Heart right ventricle (tissue), 16 donors: Measurements from ENCODE around the gene AGPAT1. TPM values are rescaled to one million over a fixed set of nuclear protein-coding genes. Genes with fewer than 3 reads are reported as not detected.

Experiments used
- ATAC-seq, 8 donors: fragments of 200-7000 bp; cut with Tn5 transposase; one replicate each; pipeline ENCODE4 v1.9.1; 2020; ENCODE audit warnings: mild to moderate bottlenecking in 8 of 8, moderate library complexity in 8 of 8, moderate number of reproducible peaks in 1 of 8
- DNase-seq, 2 donors: peaks; one replicate each; pipeline ENCODE4 v3.0.0-alpha.2; 2020
- H3K27ac ChIP-seq, 10 donors: fragments of 200-600 bp; sonication (generic) in 2 of 10; one replicate each; pipeline versions ENCODE4 v1.5.0 to v1.8.0; 2020 to 2022; ENCODE audit warnings: mild to moderate bottlenecking in 3 of 10
- H3K27me3 ChIP-seq, 7 donors: fragments of 200-600 bp; one replicate each; pipeline ENCODE4 v1.8.0; 2021 to 2022; ENCODE audit warnings: mild to moderate bottlenecking in 2 of 7
- H3K36me3 ChIP-seq, 9 donors: fragments of 200-600 bp; sonication (generic) in 1 of 9; one replicate each; pipeline versions ENCODE4 v1.5.0 to v1.8.0; 2020 to 2022; ENCODE audit warnings: mild to moderate bottlenecking in 2 of 9
- H3K4me1 ChIP-seq, 9 donors: fragments of 200-600 bp; sonication (generic) in 1 of 9; one replicate each; pipeline versions ENCODE4 v1.5.0 to v1.8.0; 2020 to 2022; ENCODE audit warnings: mild to moderate bottlenecking in 4 of 9
- H3K4me3 ChIP-seq, 10 donors: fragments of 200-600 bp; sonication (generic) in 2 of 10; one replicate each; pipeline versions ENCODE4 v1.5.0 to v1.8.0; 2020 to 2022; ENCODE audit warnings: mild to moderate bottlenecking in 7 of 10, moderate library complexity in 2 of 10
- H3K9me3 ChIP-seq, 11 donors: fragments of 200-600 bp in 10 of 11; sonication (generic) in 2 of 11; one replicate each; pipeline versions ENCODE4 v1.5.0 to v1.8.0; 2013 to 2022; ENCODE audit warnings: mild to moderate bottlenecking in 2 of 11, control low read depth in 1 of 11, moderate library complexity in 1 of 11
- WGBS, 2 donors: extraction: QIAGEN DNeasy Blood & Tissue Kit; methylation state at CpG; one replicate each; pipeline ENCODE4 v1.1.7; 2013; ENCODE audit warnings: inconsistent platforms in 1 of 2; 5-methylcytosine and 5-hydroxymethylcytosine counted together
- intact Hi-C, 10 donors: fragments of 100-400 bp; cut with DNase I; formaldehyde crosslinking; loops; one replicate each; pipeline versions ENCODE4 v1.11.1 to v1.14.2; 2022
- polyA plus RNA-seq, 2 donors: library from polyadenylated mRNA; stranded (reverse); fragments of 200-250 nt; gene quantifications; one replicate each; pipeline ENCODE4 v1.2.3, GENCODE V29; 2013
- total RNA-seq, 10 donors: library from RNA; stranded (reverse); fragmentation: NEBNext Ultra II Directional in 3 of 10; extraction: Animal tissue kit (Norgen Biotek cat#: 25700) in 3 of 10; gene quantifications; one replicate each; pipeline versions ENCODE4 v1.2.1 to v1.2.4, GENCODE V29; 2021 to 2023
- TF ChIP-seq, protein P1 (sequence below), 9 donors: fragments of 200-600 bp; sonication (generic) in 2 of 9; IDR thresholded peaks; one replicate each; pipeline versions ENCODE4 v1.5.0 to v1.8.0; 2021 to 2022; ENCODE audit warnings: antibody characterized with exemption in 9 of 9, mild to moderate bottlenecking in 5 of 9, moderate library complexity in 1 of 9
- donor health status: Arrhythmogenic right ventricular cardiomyopathy.
- donor health status: ischemic (EF 13 %, LVEDD 7.1; RV severe dilation, severe dysfunction).
- donor health status: healthy with polysubstance abuse.
- donor health status: DM: no; HTN: yes; CAD: no.
- donor health status: DM: no; HTN: no; CAD: no.
- donor health status: ischemic (EF 25% LVEDD 6.9; RV normal size, moderate dysfunction).
- donor health status: ischemic (EF 25% LVEDD 5.7; RV mildly dilated, moderate dysfunction).
- donor health status: healthy.
- donor health status: DM: yes; HTN: yes; CAD: no.
- donor health status: Ischemic cardiomyopathy.
- donor health status: ischemic (EF 35%, LVEDD 5.7; RV mildly dilated, moderate dysfunction).
- donor health status: nonischemic (EF 11% LVEDD 7.7; RV severe dilation, severe dysfunction).
- donor health status: DM: yes; HTN: yes; CAD: no.
- donor health status: PGD.
- donor health status: ischemic (EF 29% LVEDD 5.4; RV normal size, mild dysfunction).
- donor health status: nonischemic (EF 23%, LVEDD 6.1; RV moderate dilation, normal function).

Gene AGPAT1
- total and polyA plus RNA-seq, 12 donors, result 39.0 to 63.1 (median 49.1) TPM

DNA sequence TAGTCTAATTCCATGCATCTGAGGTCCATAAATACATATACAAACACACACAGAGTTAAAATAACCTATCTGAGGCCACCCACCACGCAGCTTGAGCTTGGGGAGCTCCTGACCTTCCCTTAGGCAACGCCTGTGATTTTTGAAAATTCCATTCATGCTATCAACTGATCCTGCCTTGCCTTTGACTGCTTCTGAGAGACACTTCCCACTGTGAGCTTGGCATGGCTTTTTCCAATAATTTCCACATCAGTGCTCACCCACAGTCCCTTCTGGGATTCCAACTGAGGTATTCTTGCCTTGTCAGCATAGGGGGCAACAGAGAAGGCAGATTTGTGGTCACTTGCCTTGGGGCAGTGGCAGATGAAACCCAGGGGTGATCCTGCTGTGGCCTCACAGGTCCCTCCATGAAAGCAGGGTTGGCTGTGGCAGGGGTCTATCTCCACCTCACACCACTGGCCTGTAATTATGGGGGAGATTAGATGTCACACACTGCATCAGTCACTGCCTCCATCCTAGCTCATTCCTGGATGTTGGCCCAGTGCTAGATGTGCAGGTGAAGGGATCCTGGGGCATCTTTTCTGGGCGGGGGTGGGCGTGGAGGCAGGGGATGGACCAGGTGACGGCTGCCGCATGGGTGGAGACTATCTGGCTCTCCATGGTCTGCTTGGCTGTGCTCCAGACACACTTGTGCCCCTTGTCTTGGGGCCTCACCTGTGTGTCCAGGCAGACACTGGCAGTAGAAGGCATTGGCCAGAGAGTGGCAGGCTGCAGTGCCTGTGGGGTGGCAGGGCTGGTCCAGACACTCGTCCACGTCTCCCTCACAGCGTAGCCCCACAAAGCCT lies 27.8 kb upstream of the AGPAT1 start:
- Histone ChIP-seq H3K9me3 (no peaks in the 10 kb centered on the region), H3K36me3 (peaks cover 0 to 97% (median 5%) of the 10 kb centered on the region in 9 donors)

DNA sequence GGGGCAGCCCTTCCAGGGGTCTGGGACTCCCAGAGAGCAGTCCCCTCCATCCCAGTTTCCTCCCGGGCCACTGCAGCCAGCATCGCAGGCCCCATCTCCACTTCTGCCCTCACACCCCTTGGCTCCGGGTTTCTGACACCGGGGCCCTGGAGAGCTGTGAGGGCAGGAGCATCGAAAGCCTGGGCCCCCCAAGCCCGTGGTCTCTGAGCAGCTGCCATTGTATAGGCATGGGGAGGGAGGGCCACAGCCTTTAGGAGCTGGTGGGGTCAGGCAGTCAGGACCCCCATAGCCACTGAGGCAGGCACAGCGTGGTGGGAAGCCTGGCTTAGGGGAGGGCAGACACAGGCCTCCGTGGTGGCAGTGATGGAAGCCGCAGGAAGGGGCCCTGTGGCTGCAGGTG lies 26.3 kb upstream of the AGPAT1 start:
- no peaks in the 10 kb centered on the region for H3K9me3 ChIP-seq
- no peak for DNase-seq
- TF ChIP-seq, protein P1, sequence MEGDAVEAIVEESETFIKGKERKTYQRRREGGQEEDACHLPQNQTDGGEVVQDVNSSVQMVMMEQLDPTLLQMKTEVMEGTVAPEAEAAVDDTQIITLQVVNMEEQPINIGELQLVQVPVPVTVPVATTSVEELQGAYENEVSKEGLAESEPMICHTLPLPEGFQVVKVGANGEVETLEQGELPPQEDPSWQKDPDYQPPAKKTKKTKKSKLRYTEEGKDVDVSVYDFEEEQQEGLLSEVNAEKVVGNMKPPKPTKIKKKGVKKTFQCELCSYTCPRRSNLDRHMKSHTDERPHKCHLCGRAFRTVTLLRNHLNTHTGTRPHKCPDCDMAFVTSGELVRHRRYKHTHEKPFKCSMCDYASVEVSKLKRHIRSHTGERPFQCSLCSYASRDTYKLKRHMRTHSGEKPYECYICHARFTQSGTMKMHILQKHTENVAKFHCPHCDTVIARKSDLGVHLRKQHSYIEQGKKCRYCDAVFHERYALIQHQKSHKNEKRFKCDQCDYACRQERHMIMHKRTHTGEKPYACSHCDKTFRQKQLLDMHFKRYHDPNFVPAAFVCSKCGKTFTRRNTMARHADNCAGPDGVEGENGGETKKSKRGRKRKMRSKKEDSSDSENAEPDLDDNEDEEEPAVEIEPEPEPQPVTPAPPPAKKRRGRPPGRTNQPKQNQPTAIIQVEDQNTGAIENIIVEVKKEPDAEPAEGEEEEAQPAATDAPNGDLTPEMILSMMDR (IDR thresholded peaks at IDR 0.05), result no peak
- intact Hi-C loops, result no loop called here
- peaks cover 0 to 94% (median 5%) of the 10 kb centered on the region in 9 donors for H3K36me3 ChIP-seq
- H3K27ac ChIP-seq, result no peak overlapping the region
- H3K4me3 ChIP-seq, result no peak overlapping the region
- H3K27me3 ChIP-seq, result peaks cover 0 to 10% (median 0%) of the 10 kb centered on the region in 7 donors
- WGBS, 2 donors, result 88 to 89% methylated on average over 9 of the region's 9 CpGs
- no peak for ATAC-seq
- peaks cover 2 to 17% (median 6%) of the 10 kb centered on the region in 9 donors for H3K4me1 ChIP-seq

More for the DNA sequence above, 27.8 kb upstream of the AGPAT1 start:
- Histone ChIP-seq H3K27ac (no peak overlapping the region), H3K4me1 (peaks cover 0 to 9% (median 0%) of the 10 kb centered on the region in 9 donors), H3K27me3 (peaks cover 0 to 10% (median 0%) of the 10 kb centered on the region in 7 donors), H3K4me3 (no peak overlapping the region)
- intact Hi-C loops, result no loop called here
- DNase-seq (no peak), ATAC-seq (no peak)
- TF ChIP-seq, protein P1 (IDR thresholded peaks at IDR 0.05), result no peak
- WGBS, 2 donors, result 83 to 86% methylated on average over 9 of the region's 9 CpGs

DNA sequence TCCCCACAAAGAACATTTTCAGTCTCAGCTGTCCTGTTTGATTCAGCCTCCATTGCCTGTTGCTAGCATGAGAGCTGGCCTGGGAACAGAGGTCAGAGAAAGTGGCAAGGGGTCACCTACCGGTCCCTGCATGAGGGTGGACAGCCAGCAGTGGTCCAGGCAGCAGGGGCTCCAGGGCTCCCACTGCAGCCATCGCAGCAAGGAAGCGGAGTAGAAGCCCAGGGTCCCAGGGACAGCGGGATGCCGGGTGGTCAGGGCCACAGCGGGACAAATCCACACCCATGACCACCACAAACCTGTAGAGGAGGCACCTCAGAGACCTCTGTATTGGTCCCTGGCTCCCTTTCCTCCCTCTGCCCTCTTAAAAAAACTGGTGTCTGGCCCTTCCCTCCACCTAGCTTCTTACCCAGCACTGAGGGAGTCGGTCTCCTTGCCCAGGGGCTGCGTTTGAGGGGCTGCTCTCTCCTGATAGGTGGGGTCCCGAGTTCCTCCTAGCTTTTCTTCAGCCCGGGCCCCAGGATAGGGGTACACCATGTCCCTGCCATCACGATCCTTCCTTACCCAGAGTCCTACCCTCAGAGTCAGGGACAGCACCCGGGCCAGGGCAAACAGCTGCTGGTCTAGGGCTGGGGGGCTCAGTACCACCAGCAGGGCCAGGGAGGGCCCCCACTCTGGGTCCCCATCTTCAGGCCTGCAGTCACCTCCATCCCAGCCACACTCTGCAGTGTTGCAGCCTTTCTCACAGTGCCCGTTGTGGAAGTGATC lies 25.0 kb upstream of the AGPAT1 start:
- Histone ChIP-seq H3K36me3 (peaks cover 0 to 87% (median 5%) of the 10 kb centered on the region in 9 donors), H3K4me3 (no peak overlapping the region), H3K27me3 (peaks cover 0 to 10% (median 0%) of the 10 kb centered on the region in 7 donors), H3K27ac (no peak overlapping the region), H3K4me1 (peaks cover 6 to 29% (median 14%) of the 10 kb centered on the region in 9 donors), H3K9me3 (no peaks in the 10 kb centered on the region)
- DNase-seq (no peak), ATAC-seq (no peak)
- WGBS, 2 donors, result 91% methylated on average over 13 of the region's 13 CpGs
- TF ChIP-seq, protein P1 (IDR thresholded peaks at IDR 0.05), result no peak
- intact Hi-C loops, result no loop called here

DNA sequence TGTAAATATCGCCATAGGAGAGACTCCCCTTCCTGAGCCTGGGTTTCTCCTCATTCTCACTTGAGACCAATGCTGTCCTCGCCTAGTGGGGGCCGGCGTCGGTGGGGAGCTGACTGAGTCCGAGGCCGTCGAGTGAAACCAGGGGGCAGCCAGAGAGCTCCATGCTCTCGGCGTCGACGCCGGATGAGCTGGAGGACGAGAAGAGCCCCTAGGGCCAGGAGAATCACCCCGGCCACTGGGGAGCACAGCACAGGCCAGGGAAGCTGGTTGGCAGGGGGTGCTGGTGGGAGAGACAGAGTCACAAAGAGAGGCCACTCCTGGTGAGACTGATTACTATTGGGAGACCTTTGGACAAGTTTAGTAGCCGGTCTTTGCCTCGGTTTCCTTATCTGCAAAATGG lies 23.0 kb upstream of the AGPAT1 start:
- Histone ChIP-seq H3K4me3 (no peak overlapping the region), H3K4me1 (peaks cover 6 to 41% (median 26%) of the 10 kb centered on the region in 9 donors), H3K27me3 (peaks cover 0 to 10% (median 0%) of the 10 kb centered on the region in 7 donors), H3K9me3 (no peaks in the 10 kb centered on the region), H3K36me3 (peaks cover 0 to 77% (median 5%) of the 10 kb centered on the region in 9 donors), H3K27ac (peak overlapping the region in 5 of 10 donors; percentile 98 to 100 (median 100))
- ATAC-seq, result no peak
- WGBS, 2 donors, result 77 to 85% methylated on average over 17 of the region's 17 CpGs
- intact Hi-C loops, result loop anchor here in 2 of 10 donors (5.0 kb wide), 2 partner anchors 43 to 773 kb away; no protein-coding TSS in a partner anchor
- TF ChIP-seq, protein P1 (IDR thresholded peaks at IDR 0.05), result no peak
- DNase-seq, result no peak
